IPS-NIHi7 (cell line): ENCODE data around the gene GABBR2.
A peak's percentile ranks its signal among the peaks of the same experiment; 100 is the strongest.

ENCODE experiments used
- DNase-seq: peaks from one replicate; pipeline ENCODE4 v3.0.0; 2012; ENCODE audit warnings: mixed read lengths; ENCODE audit errors: extremely low spot score

GABBR2 gene

GRCh38 chr9:98344581-98344980 lies 364.2 kb downstream of the GABBR2 start:
- peak; percentile 3 for DNase-seq

GRCh38 chr9:98342820-98343210 lies 365.9 kb downstream of the GABBR2 start:
- DNase-seq = no peak

GRCh38 chr9:98342098-98342819 lies 366.5 kb downstream of the GABBR2 start:
- DNase-seq = peak; percentile 4

- peak; percentile 3 for DNase-seq
Observed at GRCh38 chr9:98341157-98342097, 367.3 kb downstream of the GABBR2 start.

- DNase-seq = no peak
Observed at GRCh38 chr9:98339987-98340800, 368.5 kb downstream of the GABBR2 start.

GRCh38 chr9:98335661-98336060 lies 373.1 kb downstream of the GABBR2 start:
- DNase-seq = no peak

- DNase-seq = peak; percentile 5
Observed at GRCh38 chr9:98334796-98335195, 373.9 kb downstream of the GABBR2 start.

- peak; percentile 8 for DNase-seq
Observed at GRCh38 chr9:98333703-98334582, 374.8 kb downstream of the GABBR2 start.

GRCh38 chr9:98332405-98332831 lies 376.3 kb downstream of the GABBR2 start:
- no peak for DNase-seq

- DNase-seq = peak; percentile 5
Observed at GRCh38 chr9:98331536-98332259, 377.0 kb downstream of the GABBR2 start.

- DNase-seq = no peak
Observed at GRCh38 chr9:98330831-98331230, 377.9 kb downstream of the GABBR2 start.

GRCh38 chr9:98329904-98330303 lies 378.8 kb downstream of the GABBR2 start:
- DNase-seq = no peak

GRCh38 chr9:98329281-98329680 lies 379.5 kb downstream of the GABBR2 start:
- DNase-seq = no peak

GRCh38 chr9:98328770-98329169 lies 380.0 kb downstream of the GABBR2 start:
- no peak for DNase-seq

GRCh38 chr9:98328141-98328540 lies 380.6 kb downstream of the GABBR2 start:
- DNase-seq = no peak

GRCh38 chr9:98327249-98327561 lies 381.5 kb downstream of the GABBR2 start:
- DNase-seq = no peak

- DNase-seq = no peak
Observed at GRCh38 chr9:98326459-98327248, 382.1 kb downstream of the GABBR2 start.

- no peak for DNase-seq
Observed at GRCh38 chr9:98324801-98325200, 383.9 kb downstream of the GABBR2 start.

- no peak for DNase-seq
Observed at GRCh38 chr9:98323831-98324135, 385.0 kb downstream of the GABBR2 start.
